Measurements from ENCODE around the gene CCDC24. TPM values are rescaled to one million over a fixed set of nuclear protein-coding genes. Genes with fewer than 3 reads are reported as not detected.

The CCDC24 gene
- total and polyA plus RNA-seq, 8 donors: 3.9 to 45.9 (median 6.5) TPM

DNA sequence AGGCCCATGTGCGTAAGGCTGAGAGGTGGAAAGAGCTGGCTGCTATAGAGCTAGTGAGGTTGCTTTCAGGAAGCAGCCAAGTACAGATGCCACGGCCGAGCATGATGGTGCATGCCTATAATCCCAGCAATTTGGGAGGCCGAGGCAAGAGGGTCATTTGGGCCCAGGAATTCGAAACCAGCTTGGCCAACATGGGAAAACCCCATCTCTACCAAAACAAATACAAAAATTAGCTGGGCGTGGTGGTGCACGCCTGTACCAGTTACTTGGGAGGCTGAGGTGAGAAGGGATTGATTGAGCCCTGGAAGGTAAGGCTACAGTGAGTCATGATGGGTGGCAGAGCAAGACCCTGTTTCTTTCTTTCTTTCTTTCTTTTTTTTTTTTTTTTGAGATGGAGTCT lies 2.7 kb downstream of the CCDC24 start:
- no peaks in the 10 kb centered on the region for H3K9me3 ChIP-seq
- no peak overlapping the region for H3K27ac ChIP-seq
- no peak for FAIRE-seq
- TF ChIP-seq, protein P1, sequence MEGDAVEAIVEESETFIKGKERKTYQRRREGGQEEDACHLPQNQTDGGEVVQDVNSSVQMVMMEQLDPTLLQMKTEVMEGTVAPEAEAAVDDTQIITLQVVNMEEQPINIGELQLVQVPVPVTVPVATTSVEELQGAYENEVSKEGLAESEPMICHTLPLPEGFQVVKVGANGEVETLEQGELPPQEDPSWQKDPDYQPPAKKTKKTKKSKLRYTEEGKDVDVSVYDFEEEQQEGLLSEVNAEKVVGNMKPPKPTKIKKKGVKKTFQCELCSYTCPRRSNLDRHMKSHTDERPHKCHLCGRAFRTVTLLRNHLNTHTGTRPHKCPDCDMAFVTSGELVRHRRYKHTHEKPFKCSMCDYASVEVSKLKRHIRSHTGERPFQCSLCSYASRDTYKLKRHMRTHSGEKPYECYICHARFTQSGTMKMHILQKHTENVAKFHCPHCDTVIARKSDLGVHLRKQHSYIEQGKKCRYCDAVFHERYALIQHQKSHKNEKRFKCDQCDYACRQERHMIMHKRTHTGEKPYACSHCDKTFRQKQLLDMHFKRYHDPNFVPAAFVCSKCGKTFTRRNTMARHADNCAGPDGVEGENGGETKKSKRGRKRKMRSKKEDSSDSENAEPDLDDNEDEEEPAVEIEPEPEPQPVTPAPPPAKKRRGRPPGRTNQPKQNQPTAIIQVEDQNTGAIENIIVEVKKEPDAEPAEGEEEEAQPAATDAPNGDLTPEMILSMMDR (IDR thresholded peaks at IDR 0.05): no peak
- intact Hi-C loops (cut with DNase I): no loop called here
- WGBS, 2 donors: 91 to 94% methylated on average over 7 of the region's 7 CpGs
- no peak overlapping the region for H3K4me3 ChIP-seq
- H3K4me1 ChIP-seq: peaks cover 0 to 12% (median 5%) of the 10 kb centered on the region in 3 donors
- H3K27me3 ChIP-seq: no peaks in the 10 kb centered on the region
- H3K36me3 ChIP-seq: no peaks in the 10 kb centered on the region
- no peak for ATAC-seq
- no peak for DNase-seq

DNA sequence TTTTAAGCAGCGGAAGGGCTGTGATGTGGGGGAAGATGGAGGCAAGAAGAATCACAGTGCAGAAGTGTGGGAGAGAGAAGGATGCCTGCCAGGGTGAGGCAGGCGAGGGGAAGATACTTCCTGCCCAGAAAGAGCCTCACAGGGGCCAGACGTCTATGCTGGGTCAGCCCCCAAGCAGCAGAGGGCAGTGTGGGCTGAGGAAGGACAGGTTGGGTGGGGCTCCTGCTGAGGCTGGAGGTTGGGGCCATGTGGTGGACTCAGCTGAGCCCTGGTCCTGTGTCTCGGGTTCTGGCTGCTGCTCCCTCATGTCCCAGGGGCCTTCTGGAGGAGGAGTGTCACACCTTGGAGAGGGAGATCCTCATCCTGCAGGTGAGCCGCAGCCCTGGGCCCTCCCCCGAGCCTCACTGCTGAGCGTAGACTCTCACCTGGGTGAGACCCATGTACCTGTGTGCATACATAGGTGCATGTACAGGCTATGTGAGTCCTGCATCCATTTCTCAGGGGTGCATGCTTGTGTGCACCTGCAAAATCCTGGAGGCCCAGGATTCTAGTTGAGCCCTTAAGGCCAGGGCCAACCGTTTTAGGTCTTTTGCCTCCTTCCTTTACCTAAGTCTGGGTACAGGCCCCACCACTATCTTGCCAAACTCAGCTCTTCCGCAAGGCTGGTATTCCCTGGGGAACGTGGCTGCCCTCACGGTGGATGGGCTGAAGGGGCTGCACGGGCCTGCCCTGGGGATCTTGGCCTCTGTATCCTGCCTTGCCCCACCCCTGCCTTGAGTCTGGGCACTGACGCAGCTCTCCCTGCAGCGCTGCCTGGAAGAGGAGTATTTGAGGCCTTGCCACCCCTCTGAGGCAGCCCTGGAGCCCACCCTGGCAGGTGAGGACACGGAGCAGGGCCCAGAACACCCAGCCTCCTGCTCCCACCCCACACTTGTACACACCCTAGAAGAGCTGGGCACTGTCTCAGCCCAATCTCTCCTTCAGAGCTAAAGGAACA lies 3.7 kb downstream of the CCDC24 start:
- Histone ChIP-seq H3K27me3 (no peaks in the 10 kb centered on the region), H3K4me1 (peaks cover 0 to 12% (median 5%) of the 10 kb centered on the region in 3 donors), H3K36me3 (no peaks in the 10 kb centered on the region), H3K9me3 (no peaks in the 10 kb centered on the region), H3K27ac (no peak overlapping the region), H3K4me3 (no peak overlapping the region)
- no peak for FAIRE-seq
- no peak for ATAC-seq
- peak in 1 of 6 donors; percentile 60 for DNase-seq
- WGBS, 2 donors: 79 to 81% methylated on average over 15 of the region's 15 CpGs
- intact Hi-C loops (cut with DNase I): no loop called here
- TF ChIP-seq, protein P1 (IDR thresholded peaks at IDR 0.05): no peak

DNA sequence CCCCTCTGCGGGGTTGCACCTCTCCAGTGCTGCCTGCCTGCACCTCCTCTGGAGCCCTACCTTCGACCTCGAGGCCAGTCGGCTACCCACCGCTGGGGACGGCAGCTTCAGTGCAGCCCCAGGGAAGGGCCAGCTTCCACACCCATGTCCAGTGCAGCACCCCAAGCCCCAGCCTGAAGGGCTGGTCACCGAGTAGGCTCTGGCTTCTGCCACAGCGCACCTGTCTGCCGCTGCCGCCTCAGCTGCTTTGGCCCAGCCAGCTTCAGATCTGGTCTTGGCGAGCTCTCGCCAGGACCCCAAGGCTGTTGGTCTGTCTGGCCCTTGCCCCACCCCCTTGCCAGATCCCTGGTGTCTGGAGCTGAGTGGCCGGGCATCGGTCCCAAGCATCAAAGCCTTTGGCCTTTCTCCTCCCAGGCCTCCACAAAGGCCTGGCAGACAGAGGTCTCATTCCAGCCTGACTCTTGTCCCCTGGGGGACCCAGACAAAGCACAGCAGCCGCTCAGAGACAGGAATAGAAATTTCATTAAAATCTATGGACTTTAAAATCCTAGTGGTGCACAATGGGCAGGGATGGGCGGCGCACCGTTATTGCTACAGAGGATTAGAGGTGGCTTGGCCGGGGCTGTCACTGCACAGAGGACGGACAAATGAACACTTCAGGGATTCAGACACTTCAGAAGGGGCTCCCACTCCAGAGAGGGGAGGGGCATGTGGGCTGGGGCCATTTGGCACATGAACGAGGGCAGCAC lies 4.8 kb downstream of the CCDC24 start:
- FAIRE-seq (no peak), DNase-seq (peak in 1 of 6 donors; percentile 71)

DNA sequence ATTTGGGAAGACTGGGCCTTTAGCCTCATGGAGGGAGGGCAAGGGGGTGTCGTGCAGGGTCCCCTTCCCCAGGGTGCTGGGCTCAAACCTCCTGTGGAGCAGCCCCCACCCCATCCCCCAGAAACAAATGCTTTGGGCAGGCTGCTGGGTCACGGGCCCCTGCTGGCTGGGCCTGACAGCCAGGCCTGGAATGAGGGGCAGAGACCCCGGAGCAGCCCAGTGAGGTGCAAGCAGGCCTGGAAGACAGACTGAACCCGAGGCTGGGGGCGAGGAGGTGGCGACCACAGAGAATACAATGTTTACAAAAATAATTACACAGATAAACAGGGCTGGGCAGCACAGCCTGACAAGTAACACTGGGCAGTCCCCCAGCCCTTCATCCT lies 5.3 kb downstream of the CCDC24 start:
- intact Hi-C loops (cut with DNase I): no loop called here
- H3K27me3 ChIP-seq: no peaks in the 10 kb centered on the region
- H3K4me3 ChIP-seq: no peak overlapping the region
- TF ChIP-seq, protein P1 (IDR thresholded peaks at IDR 0.05): no peak
- DNase-seq: peak in 1 of 6 donors; percentile 52
- no peaks in the 10 kb centered on the region for H3K9me3 ChIP-seq
- FAIRE-seq: no peak
- no peak overlapping the region for H3K27ac ChIP-seq
- no peaks in the 10 kb centered on the region for H3K36me3 ChIP-seq
- peaks cover 0 to 6% (median 0%) of the 10 kb centered on the region in 3 donors for H3K4me1 ChIP-seq
- WGBS, 2 donors: 79 to 83% methylated on average over 6 of the region's 6 CpGs
- no peak for ATAC-seq

More for the DNA sequence above, 4.8 kb downstream of the CCDC24 start:
- intact Hi-C loops (cut with DNase I): no loop called here
- 84 to 88% methylated on average over 21 of the region's 21 CpGs for WGBS, 2 donors
- Histone ChIP-seq H3K27ac (no peak overlapping the region), H3K4me3 (no peak overlapping the region), H3K4me1 (peaks cover 0 to 6% (median 0%) of the 10 kb centered on the region in 3 donors), H3K9me3 (no peaks in the 10 kb centered on the region), H3K36me3 (no peaks in the 10 kb centered on the region), H3K27me3 (no peaks in the 10 kb centered on the region)
- ATAC-seq: no peak
- TF ChIP-seq, protein P1 (IDR thresholded peaks at IDR 0.05): no peak

All from pancreas (tissue), 10 donors.